OCI-LY7 (cell line): Measurements from ENCODE around the gene EPB41. TPM values are rescaled to one million over a fixed set of nuclear protein-coding genes. Genes with fewer than 3 reads are reported as not detected.

Experiments used
- BruUV-seq: library from RNA; stranded (reverse); fragments of 400-500 nt; replicated peaks from 2 replicates; lab custom pipeline; 2021; lab: Mats Ljungman, UMichigan
- CTCF ChIA-PET: fragments of 300-600 bp; sonication (Branson Sonifier 250); formaldehyde crosslinking; loops from one replicate; lab custom pipeline; 2022; ENCODE audit warnings: antibody characterized with exemption; ENCODE audit not compliant: unreplicated experiment; lab: Charles Lee
- POLR2A ChIA-PET: fragments of 300-600 bp; sonication (Branson Sonifier 250); formaldehyde crosslinking; loops from one replicate; lab custom pipeline; 2022; ENCODE audit warnings: antibody characterized with exemption; lab: Charles Lee
- DNase-seq: peaks from one replicate; pipeline ENCODE4 v3.0.0-alpha.2; 2015; ENCODE audit warnings: low spot score
- H2AFZ ChIP-seq: fragments of 200-600 bp; sonication (generic), shearing (Covaris generic); 2 replicates; pipeline ENCODE4 v1.6.1; 2014; ENCODE audit warnings: mild to moderate bottlenecking, antibody characterized with exemption, low read length, moderate library complexity
- H3K27ac ChIP-seq: fragments of 200-600 bp; sonication (generic); 2 replicates; pipeline ENCODE4 v1.5.1; 2014; ENCODE audit warnings: mixed run types, low read depth, mild to moderate bottlenecking, moderate library complexity, low read length, inconsistent platforms; ENCODE audit not compliant: poor library complexity, severe bottlenecking
- H3K36me3 ChIP-seq: fragments of 200-600 bp; sonication (generic); 2 replicates; pipeline ENCODE4 v1.6.1; 2014; ENCODE audit warnings: mild to moderate bottlenecking, antibody characterized with exemption, low read length, moderate library complexity, mixed read lengths; ENCODE audit not compliant: insufficient read depth
- H3K4me1 ChIP-seq: fragments of 200-600 bp; sonication (generic); 2 replicates; pipeline ENCODE4 v1.5.1; 2014; ENCODE audit warnings: mild to moderate bottlenecking, low read length; ENCODE audit not compliant: insufficient read depth, poor library complexity, severe bottlenecking
- H3K4me2 ChIP-seq: fragments of 200-600 bp; sonication (generic); 2 replicates; pipeline ENCODE4 v1.6.1; 2014; ENCODE audit warnings: mild to moderate bottlenecking, low read length
- H3K4me3 ChIP-seq: fragments of 200-600 bp; sonication (generic); 2 replicates; pipeline ENCODE4 v1.5.1; 2014; ENCODE audit warnings: mild to moderate bottlenecking, low read depth, low read length; ENCODE audit not compliant: poor library complexity, severe bottlenecking
- H3K79me2 ChIP-seq: fragments of 200-600 bp; sonication (generic); 2 replicates; pipeline ENCODE4 v1.6.1; 2016; ENCODE audit warnings: low read depth, mild to moderate bottlenecking, low read length, moderate library complexity, mixed read lengths; ENCODE audit not compliant: insufficient read depth
- H3K9me2 ChIP-seq: fragments of 200-600 bp; sonication (generic); 2 replicates; pipeline ENCODE4 v1.6.1; 2016; ENCODE audit warnings: mild to moderate bottlenecking, low read length, mixed read lengths; ENCODE audit not compliant: insufficient read depth
- H3K9me3 ChIP-seq: fragments of 200-600 bp; sonication (generic); 2 replicates; pipeline ENCODE4 v1.6.1; 2014; ENCODE audit warnings: mild to moderate bottlenecking, mixed run types, low read length, mixed read lengths
- H4K20me1 ChIP-seq: fragments of 200-600 bp; sonication (generic); 2 replicates; pipeline ENCODE4 v1.6.1; 2014; ENCODE audit warnings: mild to moderate bottlenecking, antibody characterized with exemption, low read length, moderate library complexity, mixed read lengths; ENCODE audit not compliant: insufficient read depth
- CTCF ChIP-seq: fragments of 200-600 bp; sonication (generic); conservative IDR thresholded peaks from 2 replicates; pipeline ENCODE4 v1.5.1; 2014; ENCODE audit warnings: mild to moderate bottlenecking, antibody characterized with exemption, low read length, moderate library complexity, mixed read lengths
- EZH2phosphoT487 ChIP-seq: fragments of 200-600 bp; sonication (generic); IDR thresholded peaks from 2 replicates; pipeline ENCODE4 v1.6.1; 2018; ENCODE audit warnings: low read depth, borderline replicate concordance, mild to moderate bottlenecking, mixed run types, antibody characterized with exemption, low read length, moderate library complexity, mixed read lengths
- intact Hi-C: fragments of 100-400 bp; cut with micrococcal nuclease; formaldehyde crosslinking; loops from one replicate; pipeline ENCODE4 v1.10.0; 2022; ENCODE audit not compliant: unreplicated experiment
- total RNA-seq, 2 experiments: library from RNA; depleted of rRNA in 1 of 2; stranded (reverse); fragments of >200 nt in 1 of 2; shearing (Covaris generic) in 1 of 2; gene quantifications; 2 replicates each; pipeline ENCODE4 v1.2.3, GENCODE V29; 2014 to 2022

Gene EPB41
- total RNA-seq, 2 experiments from 2014 or later = 102 to 103 TPM

GRCh38 chr1:28878796-28879195 lies 35.6 kb upstream of the EPB41 start:
- Histone ChIP-seq H3K79me2 (no peaks in the 10 kb centered on the region), H3K9me2 (no peaks in the 10 kb centered on the region), H3K4me2 (no peak overlapping the region), H3K27ac (no peak overlapping the region), H3K4me1 (peaks cover 19% of the 10 kb centered on the region), H3K4me3 (no peak overlapping the region), H4K20me1 (no peaks in the 10 kb centered on the region), H3K36me3 (no peaks in the 10 kb centered on the region), H3K9me3 (no peaks in the 10 kb centered on the region), H2AFZ (no peak overlapping the region)
- no peak for TF ChIP-seq CTCF
- no peak for TF ChIP-seq EZH2phosphoT487
- ChIA-PET POLR2A (interaction anchor here (0.8 kb wide), 1 partner anchor 236 kb away, joined by 4 read pairs; the partner anchor contains the start of gene TAF12), CTCF (no interaction called here)
- intact Hi-C loops = loop anchor here (5.0 kb wide), 2 partner anchors 471 to 521 kb away; no protein-coding TSS in a partner anchor
- DNase-seq = no peak
- no TSS peak for BruUV-seq

- H3K27ac ChIP-seq = no peak overlapping the region
- TF ChIP-seq EZH2phosphoT487 = no peak
- peak; percentile 96 for TF ChIP-seq CTCF
- no peaks in the 10 kb centered on the region for H4K20me1 ChIP-seq
- H3K4me2 ChIP-seq = peak overlapping the region; percentile 50
- ChIA-PET POLR2A (interaction anchor here (0.7 kb wide), 1 partner anchor 181 kb away, joined by 6 read pairs; no protein-coding TSS in a partner anchor), CTCF (interaction anchor here (0.6 to 1.3 kb wide), 7 partner anchors 148 to 318 kb away, joined by 3 to 8 read pairs (median 3); partner anchors contain the start of gene SRSF4)
- no peaks in the 10 kb centered on the region for H3K36me3 ChIP-seq
- peaks cover 50% of the 10 kb centered on the region for H3K4me1 ChIP-seq
- BruUV-seq = no TSS peak
- no peaks in the 10 kb centered on the region for H3K9me2 ChIP-seq
- H3K4me3 ChIP-seq = no peak overlapping the region
- no peaks in the 10 kb centered on the region for H3K9me3 ChIP-seq
- peak; percentile 87 for DNase-seq
- intact Hi-C loops = loop anchor here (1.0 to 5.0 kb wide), 5 partner anchors 152 to 321 kb away; partner anchors contain the start of gene SRSF4
- H3K79me2 ChIP-seq = no peaks in the 10 kb centered on the region
- H2AFZ ChIP-seq = peak overlapping the region; percentile 82
Measured at GRCh38 chr1:28882009-28882628, 32.2 kb upstream of the EPB41 start.

GRCh38 chr1:28883242-28883616 lies 31.1 kb upstream of the EPB41 start:
- H3K4me3 ChIP-seq = no peak overlapping the region
- peaks cover 56% of the 10 kb centered on the region for H3K4me1 ChIP-seq
- TF ChIP-seq CTCF = no peak
- TF ChIP-seq EZH2phosphoT487 = no peak
- no peaks in the 10 kb centered on the region for H4K20me1 ChIP-seq
- POLR2A ChIA-PET = interaction anchor here (0.7 to 1.9 kb wide), 3 partner anchors 148 to 299 kb away, joined by 3 to 7 read pairs (median 4); partner anchors contain the start of gene SRSF4
- no peak overlapping the region for H3K27ac ChIP-seq
- H2AFZ ChIP-seq = peak overlapping the region; percentile 84
- no peak for DNase-seq
- H3K4me2 ChIP-seq = peak overlapping the region; percentile 64; the same call in 1 of the 2 replicates
- intact Hi-C loops = loop anchor here (5.0 kb wide), 1 partner anchor 299 kb away; the partner anchor contains the start of gene SRSF4
- peaks cover 5% of the 10 kb centered on the region; the same call in 1 of the 2 replicates for H3K79me2 ChIP-seq
- CTCF ChIA-PET = no interaction called here
- H3K9me2 ChIP-seq = no peaks in the 10 kb centered on the region
- no peaks in the 10 kb centered on the region for H3K36me3 ChIP-seq
- no peaks in the 10 kb centered on the region for H3K9me3 ChIP-seq
- no TSS peak for BruUV-seq
